ENCODE data around the gene EBF3. TPM values are rescaled to one million over a fixed set of nuclear protein-coding genes. Genes with fewer than 3 reads are reported as not detected.

Gene EBF3
- total and polyA plus RNA-seq, 2 experiments from 2014 or later: 0.27 to 0.49 TPM

GRCh38 chr10:129894698-129895097 is 69.4 kb downstream of the EBF3 start:
- ATAC-seq (no peak), DNase-seq (ENCODE audit: low spot score) (no peak)
- H3K36me3 ChIP-seq (ENCODE audit: insufficient read depth): no peaks in the 10 kb centered on the region
- H3F3A ChIP-seq (replicated peaks; ENCODE audit: low read depth): peaks cover 7% of the 10 kb centered on the region; the same call in 1 of the 2 replicates
- Mint-ChIP-seq H3K4me3 (no peak overlapping the region), H3K36me3 (ENCODE audit: low read depth) (no peaks in the 10 kb centered on the region), H3K4me1 (peaks cover 75% of the 10 kb centered on the region), H3K27me3 (ENCODE audit: insufficient read depth, low read depth, poor library complexity) (peaks cover 34% of the 10 kb centered on the region), H3K9me3 (no peaks in the 10 kb centered on the region), H3K27ac (no peak overlapping the region)
- no peak overlapping the region for H3K4me3 ChIP-seq
- no peaks in the 10 kb centered on the region for H4K20me1 ChIP-seq (replicated peaks; ENCODE audit: insufficient read depth)
- TF ChIP-seq CREB1 (CRISPR knock-in tag; IDR thresholded peaks at IDR 0.05; ENCODE audit: low read depth) (no peak), ETS1 (IDR thresholded peaks at IDR 0.05) (no peak), EZH2phosphoT487 (IDR thresholded peaks at IDR 0.05; ENCODE audit: unreplicated experiment) (no peak), STAT1 (IDR thresholded peaks at IDR 0.05; ENCODE audit: unreplicated experiment) (no peak), ZNF114 (CRISPR knock-in tag; IDR thresholded peaks at IDR 0.05) (no peak), ZNF331 (CRISPR knock-in tag; IDR thresholded peaks at IDR 0.05; ENCODE audit: low read depth) (no peak), JUNB (IDR thresholded peaks at IDR 0.05; ENCODE audit: unreplicated experiment) (no peak), ZNF462 (CRISPR knock-in tag; IDR thresholded peaks at IDR 0.05) (no peak), CTCF (conservative IDR thresholded peaks at IDR 0.05; ENCODE audit: low read depth in 2 of 2) (no peak), EZH2 (IDR thresholded peaks at IDR 0.05; ENCODE audit: low read depth, unreplicated experiment) (no peak)
- TF ChIP-seq, protein P1, sequence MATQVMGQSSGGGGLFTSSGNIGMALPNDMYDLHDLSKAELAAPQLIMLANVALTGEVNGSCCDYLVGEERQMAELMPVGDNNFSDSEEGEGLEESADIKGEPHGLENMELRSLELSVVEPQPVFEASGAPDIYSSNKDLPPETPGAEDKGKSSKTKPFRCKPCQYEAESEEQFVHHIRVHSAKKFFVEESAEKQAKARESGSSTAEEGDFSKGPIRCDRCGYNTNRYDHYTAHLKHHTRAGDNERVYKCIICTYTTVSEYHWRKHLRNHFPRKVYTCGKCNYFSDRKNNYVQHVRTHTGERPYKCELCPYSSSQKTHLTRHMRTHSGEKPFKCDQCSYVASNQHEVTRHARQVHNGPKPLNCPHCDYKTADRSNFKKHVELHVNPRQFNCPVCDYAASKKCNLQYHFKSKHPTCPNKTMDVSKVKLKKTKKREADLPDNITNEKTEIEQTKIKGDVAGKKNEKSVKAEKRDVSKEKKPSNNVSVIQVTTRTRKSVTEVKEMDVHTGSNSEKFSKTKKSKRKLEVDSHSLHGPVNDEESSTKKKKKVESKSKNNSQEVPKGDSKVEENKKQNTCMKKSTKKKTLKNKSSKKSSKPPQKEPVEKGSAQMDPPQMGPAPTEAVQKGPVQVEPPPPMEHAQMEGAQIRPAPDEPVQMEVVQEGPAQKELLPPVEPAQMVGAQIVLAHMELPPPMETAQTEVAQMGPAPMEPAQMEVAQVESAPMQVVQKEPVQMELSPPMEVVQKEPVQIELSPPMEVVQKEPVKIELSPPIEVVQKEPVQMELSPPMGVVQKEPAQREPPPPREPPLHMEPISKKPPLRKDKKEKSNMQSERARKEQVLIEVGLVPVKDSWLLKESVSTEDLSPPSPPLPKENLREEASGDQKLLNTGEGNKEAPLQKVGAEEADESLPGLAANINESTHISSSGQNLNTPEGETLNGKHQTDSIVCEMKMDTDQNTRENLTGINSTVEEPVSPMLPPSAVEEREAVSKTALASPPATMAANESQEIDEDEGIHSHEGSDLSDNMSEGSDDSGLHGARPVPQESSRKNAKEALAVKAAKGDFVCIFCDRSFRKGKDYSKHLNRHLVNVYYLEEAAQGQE (IDR thresholded peaks at IDR 0.05; ENCODE audit: unreplicated experiment): no peak
- no peak overlapping the region for H2AFZ ChIP-seq
- H3K4me2 ChIP-seq: no peak overlapping the region
- no peaks in the 10 kb centered on the region for H3K9me2 ChIP-seq (ENCODE audit: insufficient read depth)
- H3K27ac ChIP-seq (ENCODE audit: low read depth): no peak overlapping the region
- H3K79me2 ChIP-seq (replicated peaks; ENCODE audit: insufficient read depth): no peaks in the 10 kb centered on the region
- no peaks in the 10 kb centered on the region for H3K27me3 ChIP-seq (ENCODE audit: insufficient read depth)
- H3K4me1 ChIP-seq (ENCODE audit: insufficient read depth): peaks cover 45% of the 10 kb centered on the region
